Astrocyte (in vitro differentiated cells and primary cell): ENCODE results near the gene LRRTM4.

Source experiments
- EZH2 ChIP-seq: IDR thresholded peaks from 2 replicates; pipeline ENCODE4 v1.6.1; 2012; ENCODE audit warnings: mild to moderate bottlenecking, low read length, inconsistent platforms; ENCODE audit not compliant: insufficient read depth
- TF ChIP-seq, protein P1 (sequence below): IDR thresholded peaks from 2 replicates; pipeline ENCODE4 v1.5.1; 2011; ENCODE audit warnings: low read depth, mild to moderate bottlenecking, inconsistent platforms, low read length, moderate library complexity; ENCODE audit not compliant: insufficient read depth

DNA sequence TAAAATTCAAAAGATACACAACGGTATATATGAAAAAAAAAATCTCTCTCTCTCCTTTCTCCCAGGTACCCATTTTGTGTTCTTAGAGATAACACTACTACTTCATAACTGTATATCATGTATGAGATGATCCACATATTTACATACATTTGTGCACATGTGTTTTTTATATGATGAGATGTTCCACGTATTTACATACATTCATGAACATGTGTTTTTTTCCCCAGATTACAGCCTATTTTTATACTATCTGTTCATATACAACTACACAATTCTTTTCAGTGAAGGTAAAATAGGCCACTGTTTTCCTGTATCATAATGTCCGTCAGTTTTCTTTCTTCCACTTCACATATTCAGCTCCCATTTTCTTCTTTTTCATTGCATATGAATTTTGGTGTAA lies 808.9 kb downstream of the LRRTM4 start:
- TF ChIP-seq, protein P1, sequence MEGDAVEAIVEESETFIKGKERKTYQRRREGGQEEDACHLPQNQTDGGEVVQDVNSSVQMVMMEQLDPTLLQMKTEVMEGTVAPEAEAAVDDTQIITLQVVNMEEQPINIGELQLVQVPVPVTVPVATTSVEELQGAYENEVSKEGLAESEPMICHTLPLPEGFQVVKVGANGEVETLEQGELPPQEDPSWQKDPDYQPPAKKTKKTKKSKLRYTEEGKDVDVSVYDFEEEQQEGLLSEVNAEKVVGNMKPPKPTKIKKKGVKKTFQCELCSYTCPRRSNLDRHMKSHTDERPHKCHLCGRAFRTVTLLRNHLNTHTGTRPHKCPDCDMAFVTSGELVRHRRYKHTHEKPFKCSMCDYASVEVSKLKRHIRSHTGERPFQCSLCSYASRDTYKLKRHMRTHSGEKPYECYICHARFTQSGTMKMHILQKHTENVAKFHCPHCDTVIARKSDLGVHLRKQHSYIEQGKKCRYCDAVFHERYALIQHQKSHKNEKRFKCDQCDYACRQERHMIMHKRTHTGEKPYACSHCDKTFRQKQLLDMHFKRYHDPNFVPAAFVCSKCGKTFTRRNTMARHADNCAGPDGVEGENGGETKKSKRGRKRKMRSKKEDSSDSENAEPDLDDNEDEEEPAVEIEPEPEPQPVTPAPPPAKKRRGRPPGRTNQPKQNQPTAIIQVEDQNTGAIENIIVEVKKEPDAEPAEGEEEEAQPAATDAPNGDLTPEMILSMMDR: no peak
- no peak for TF ChIP-seq EZH2
